HepG2 (cell line): ENCODE measurements around the gene PALM3. TPM values are rescaled to one million over a fixed set of nuclear protein-coding genes. Genes with fewer than 3 reads are reported as not detected.
A peak's percentile ranks its signal among the peaks of the same experiment; 100 is the strongest.

Experiments
- ARID2 ChIP-seq: sonication (generic); formaldehyde crosslinking; IDR thresholded peaks from 2 replicates; pipeline ENCODE4 v1.8.1; 2022; ENCODE audit warnings: mild to moderate bottlenecking, missing genetic modification reagents, borderline replicate concordance
- CREB1 ChIP-seq, 2 experiments: fragments of 450-650 bp in 1 of 2; IDR thresholded peaks; 2 replicates each; pipeline ENCODE4 v1.6.1; 2016 to 2017; ENCODE audit warnings: control low read depth in 1 of 2, mild to moderate bottlenecking in 1 of 2, missing compliant biosample characterization in 1 of 2, missing genetic modification characterization in 1 of 2
- CREM ChIP-seq, 2 experiments: sonication (generic) in 1 of 2; formaldehyde crosslinking in 1 of 2; IDR thresholded peaks; 2 replicates each; pipeline versions ENCODE4 v1.4.0 to v1.6.1; 2016 to 2020; ENCODE audit warnings: antibody characterized with exemption in 1 of 2, mild to moderate bottlenecking in 1 of 2, missing genetic modification reagents in 1 of 2
- GABPA ChIP-seq, 2 experiments: IDR thresholded peaks; 2 replicates each; pipeline ENCODE4 v1.6.1; 2011 to 2016; ENCODE audit warnings: low read depth in 2 of 2, low read length in 1 of 2, missing biosample characterization in 1 of 2, missing genetic modification characterization in 1 of 2
- HNF4G ChIP-seq, 2 experiments: sonication (generic) in 1 of 2; formaldehyde crosslinking in 1 of 2; IDR thresholded peaks; 2 replicates each; pipeline versions ENCODE4 v1.4.0 to v1.6.1; 2011 to 2020; ENCODE audit warnings: borderline replicate concordance in 2 of 2, low read depth in 2 of 2, mild to moderate bottlenecking in 2 of 2, low read length in 1 of 2, missing genetic modification reagents in 1 of 2, moderate library complexity in 1 of 2
- JARID2 ChIP-seq: sonication (generic); formaldehyde crosslinking; IDR thresholded peaks from 2 replicates; pipeline ENCODE4 v1.8.1; 2023; ENCODE audit warnings: missing genetic modification reagents, inconsistent platforms; ENCODE audit not compliant: insufficient replicate concordance
- MAZ ChIP-seq, 2 experiments: sonication (generic) in 1 of 2; formaldehyde crosslinking in 1 of 2; IDR thresholded peaks; 2 replicates each; pipeline versions ENCODE4 v1.5.0 to v1.6.1; 2012 to 2020; ENCODE audit warnings: low read depth in 2 of 2, mild to moderate bottlenecking in 2 of 2, borderline replicate concordance in 1 of 2, improper control_type of control experiment in 1 of 2, low read length in 1 of 2, missing genetic modification reagents in 1 of 2, moderate library complexity in 1 of 2
- MED8 ChIP-seq: sonication (generic); formaldehyde crosslinking; IDR thresholded peaks from 2 replicates; pipeline ENCODE4 v1.8.1; 2023; ENCODE audit warnings: mild to moderate bottlenecking, missing genetic modification reagents; ENCODE audit not compliant: insufficient replicate concordance
- MIER3 ChIP-seq: IDR thresholded peaks from 2 replicates; pipeline ENCODE4 v1.6.1; 2016; ENCODE audit warnings: missing compliant biosample characterization, borderline replicate concordance
- MLX ChIP-seq: IDR thresholded peaks from 2 replicates; pipeline ENCODE4 v1.6.1; 2016
- MXD1 ChIP-seq: sonication (generic); formaldehyde crosslinking; IDR thresholded peaks from 2 replicates; pipeline ENCODE4 v1.4.0; 2020; ENCODE audit warnings: mild to moderate bottlenecking, missing genetic modification reagents
- NFE2L1 ChIP-seq: sonication (generic); formaldehyde crosslinking; IDR thresholded peaks from 2 replicates; pipeline ENCODE4 v1.4.0; 2020; ENCODE audit warnings: missing genetic modification reagents, mild to moderate bottlenecking, borderline replicate concordance
- PITX1 ChIP-seq: sonication (generic); formaldehyde crosslinking; IDR thresholded peaks from 2 replicates; pipeline ENCODE4 v1.5.1; 2020; ENCODE audit warnings: mild to moderate bottlenecking, missing genetic modification reagents
- RORA ChIP-seq: sonication (generic); formaldehyde crosslinking; IDR thresholded peaks from 2 replicates; pipeline ENCODE4 v1.5.0; 2020; ENCODE audit warnings: mild to moderate bottlenecking, missing genetic modification reagents, moderate library complexity
- RXRA ChIP-seq: sonication (generic); formaldehyde crosslinking; IDR thresholded peaks from 2 replicates; pipeline ENCODE4 v1.5.1; 2020; ENCODE audit warnings: missing genetic modification reagents
- SIN3A ChIP-seq: IDR thresholded peaks from 2 replicates; pipeline ENCODE4 v1.6.1; 2011; ENCODE audit warnings: low read depth, mild to moderate bottlenecking, control low read depth, low read length, borderline replicate concordance
- SKI ChIP-seq: fragments of 450-650 bp; IDR thresholded peaks from one replicate; pipeline ENCODE4 v1.6.1; 2018; ENCODE audit warnings: mild to moderate bottlenecking; ENCODE audit not compliant: partially characterized antibody
- SMAD3 ChIP-seq: sonication (generic); formaldehyde crosslinking; IDR thresholded peaks from 2 replicates; pipeline ENCODE4 v1.4.0; 2020; ENCODE audit warnings: missing genetic modification reagents
- SOX13 ChIP-seq, 3 experiments: fragments of 450-650 bp in 1 of 3; sonication (generic) in 1 of 3; formaldehyde crosslinking in 1 of 3; IDR thresholded peaks in 2 of 3; conservative IDR thresholded peaks in 1 of 3; 2 replicates each; pipeline versions ENCODE4 v1.5.0 to v1.6.1; 2016 to 2020; ENCODE audit warnings: antibody characterized with exemption in 1 of 3, mild to moderate bottlenecking in 1 of 3, missing compliant biosample characterization in 1 of 3, missing genetic modification reagents in 1 of 3, moderate library complexity in 1 of 3
- SOX5 ChIP-seq: IDR thresholded peaks from 2 replicates; pipeline ENCODE4 v1.6.1; 2016; ENCODE audit warnings: borderline replicate concordance
- SPEN ChIP-seq: sonication (generic); formaldehyde crosslinking; IDR thresholded peaks from 2 replicates; pipeline ENCODE4 v1.5.1; 2020; ENCODE audit warnings: low read depth, mild to moderate bottlenecking, missing genetic modification reagents
- XRCC5 ChIP-seq: fragments of 200-400 bp; formaldehyde crosslinking; optimal IDR thresholded peaks from 2 replicates; pipeline ENCODE3; 2017; ENCODE audit warnings: mild to moderate bottlenecking, low read length
- ZMYM4 ChIP-seq: sonication (generic); formaldehyde crosslinking; IDR thresholded peaks from 2 replicates; pipeline ENCODE4 v1.8.1; 2023; ENCODE audit warnings: mild to moderate bottlenecking, missing genetic modification reagents
- ZNF292 ChIP-seq: sonication (generic); formaldehyde crosslinking; IDR thresholded peaks from 2 replicates; pipeline ENCODE4 v1.8.1; 2022; ENCODE audit warnings: mild to moderate bottlenecking, low read depth, missing genetic modification reagents, borderline replicate concordance
- ZNF350 ChIP-seq: sonication (generic); formaldehyde crosslinking; IDR thresholded peaks from 2 replicates; pipeline ENCODE4 v1.4.0; 2020; ENCODE audit warnings: mild to moderate bottlenecking, low read depth, missing genetic modification reagents, borderline replicate concordance
- ZNF501 ChIP-seq: sonication (generic); formaldehyde crosslinking; IDR thresholded peaks from 2 replicates; pipeline ENCODE4 v1.5.1; 2020; ENCODE audit warnings: mild to moderate bottlenecking, moderate library complexity, missing genetic modification reagents
- ZNF841 ChIP-seq: sonication (generic); formaldehyde crosslinking; IDR thresholded peaks from 2 replicates; pipeline ENCODE4 v1.8.1; 2023; ENCODE audit warnings: missing genetic modification reagents, borderline replicate concordance
- polyA plus RNA-seq, 8 experiments: library from polyadenylated mRNA; depleted of rRNA in 3 of 8; stranded (reverse) in 7 of 8; unstranded in 1 of 8; fragments of >200 nt; fragmentation: Illumina TruSeq in 4 of 8; extraction: Trizol in 4 of 8; gene quantifications; 2 replicates each; pipeline versions ENCODE4 v1.2.1 to v1.2.3, GENCODE V29; 2011 to 2016; ENCODE audit warnings: low read depth in 4 of 8, missing spikeins in 1 of 8, mixed read lengths in 1 of 8; ENCODE audit not compliant: insufficient read depth in 1 of 8
- total RNA-seq, 5 experiments: library from RNA; depleted of rRNA; stranded (reverse); fragments of >200 nt; fragmentation: Illumina TruSeq; extraction: Trizol; gene quantifications; 2 replicates each; pipeline ENCODE4 v1.2.3, GENCODE V29; 2016; ENCODE audit warnings: low read depth in 1 of 5

Gene PALM3
- total and polyA plus RNA-seq, 2 of the 13 experiments (the other 11 are each of a cell fraction or from before 2014, with no cell fraction given): 0.79 to 2.4 TPM

- TF ChIP-seq ZNF292 (CRISPR knock-in tag): 0 out of 2 replicates have a peak, but pooled peaks have one; percentile 30
- TF ChIP-seq MAZ (IDR thresholded peaks at IDR 0.05; ENCODE audit: borderline replicate concordance, low read depth, low read length): peak; percentile 92; the same call in 1 of the 2 replicates
- TF ChIP-seq MAZ (CRISPR knock-in tag; IDR thresholded peaks at IDR 0.05; ENCODE audit: low read depth): peak; percentile 56
- peak; percentile 38 for TF ChIP-seq SKI
- no peak for TF ChIP-seq GABPA (IDR thresholded peaks at IDR 0.05; ENCODE audit: low read depth, low read length)
- TF ChIP-seq GABPA (CRISPR knock-in tag; IDR thresholded peaks at IDR 0.05; ENCODE audit: low read depth): 0 out of 2 replicates have a peak, but pooled peaks have one; percentile 16
- TF ChIP-seq ARID2: no peak
- TF ChIP-seq HNF4G (IDR thresholded peaks at IDR 0.05; ENCODE audit: borderline replicate concordance, low read depth, low read length): peak; percentile 96
- peak; percentile 81; the same call in 1 of the 2 replicates for TF ChIP-seq HNF4G (CRISPR knock-in tag; IDR thresholded peaks at IDR 0.05; ENCODE audit: borderline replicate concordance, low read depth)
- no peak for TF ChIP-seq ZNF841
- peak; percentile 35; the same call in 1 of the 2 replicates for TF ChIP-seq MIER3
- TF ChIP-seq MED8 (CRISPR knock-in tag): peak; percentile 29
- 0 out of 2 replicates have a peak, but pooled peaks have one; percentile 63 for TF ChIP-seq MXD1 (CRISPR knock-in tag)
- peak; percentile 46; the same call in 1 of the 2 replicates for TF ChIP-seq SIN3A
- no peak for TF ChIP-seq JARID2
- TF ChIP-seq CREM (IDR thresholded peaks at IDR 0.05): peak; percentile 68; the same call in 1 of the 2 replicates
- TF ChIP-seq CREM (CRISPR knock-in tag; IDR thresholded peaks at IDR 0.05): no peak
- TF ChIP-seq RORA (CRISPR knock-in tag): no peak
- TF ChIP-seq SOX13 (IDR thresholded peaks at IDR 0.05): no peak
- TF ChIP-seq SOX13 (CRISPR knock-in tag; conservative IDR thresholded peaks at IDR 0.05 in 1 of 2, IDR thresholded peaks at IDR 0.05 in 1 of 2): peak in 1 of 2 experiments; percentile 70; a peak in 2 of 4 replicates
- peak; percentile 60 for TF ChIP-seq SOX5 (CRISPR knock-in tag)
- no peak for TF ChIP-seq SMAD3 (CRISPR knock-in tag)
- peak; percentile 18; the same call in 1 of the 2 replicates for TF ChIP-seq MLX (CRISPR knock-in tag)
- peak; percentile 44 for TF ChIP-seq PITX1 (CRISPR knock-in tag)
- peak; percentile 62; the same call in 1 of the 2 replicates for TF ChIP-seq SPEN (CRISPR knock-in tag)
- peak; percentile 85 for TF ChIP-seq RXRA (CRISPR knock-in tag)
- no peak for TF ChIP-seq NFE2L1 (CRISPR knock-in tag)
- peak; percentile 68 for TF ChIP-seq XRCC5
- peak; percentile 39; the same call in 1 of the 2 replicates for TF ChIP-seq ZNF350 (CRISPR knock-in tag)
- TF ChIP-seq CREB1 (IDR thresholded peaks at IDR 0.05): peak; percentile 23; the same call in 1 of the 2 replicates
- TF ChIP-seq CREB1 (CRISPR knock-in tag; IDR thresholded peaks at IDR 0.05): no peak
- TF ChIP-seq ZMYM4 (CRISPR knock-in tag): peak; percentile 30; the same call in 1 of the 2 replicates
- peak; percentile 21; the same call in 1 of the 2 replicates for TF ChIP-seq ZNF501 (CRISPR knock-in tag)
Measured at GRCh38 chr19:14059652-14060155, 2.2 kb downstream of the PALM3 start (continued).
